VCaP (cell line): Measurements from ENCODE around the gene MYO1E.

ENCODE experiments used
- H3K27ac ChIP-seq: fragments of 450-650 bp; 2 replicates; pipeline ENCODE4 v1.5.1; 2017
- CTCF ChIP-seq: fragments of 450-650 bp; conservative IDR thresholded peaks from 2 replicates; pipeline ENCODE4 v1.5.1; 2017; ENCODE audit warnings: mild to moderate bottlenecking, moderate library complexity

Gene MYO1E

GRCh38 chr15:59210186-59210585 lies 162.5 kb downstream of the MYO1E start:
- TF ChIP-seq CTCF = no peak
- no peak overlapping the region for H3K27ac ChIP-seq

- H3K27ac ChIP-seq = no peak overlapping the region
- no peak for TF ChIP-seq CTCF
Observed at GRCh38 chr15:59208613-59209249, 163.9 kb downstream of the MYO1E start.

GRCh38 chr15:59206623-59207183 lies 166.0 kb downstream of the MYO1E start, which contains the start of gene LDHAL6B:
Gene LDHAL6B (plus strand): TSS chr15:59206843. CDS start chr15:59206941, 98 bp downstream.
- no peak within 1 kb of the TSS for H3K27ac ChIP-seq
- TF ChIP-seq CTCF = no peak

GRCh38 chr15:59205839-59206622 lies 166.6 kb downstream of the MYO1E start:
- TF ChIP-seq CTCF = no peak
- no peak overlapping the region for H3K27ac ChIP-seq

GRCh38 chr15:59203657-59204056 lies 169.0 kb downstream of the MYO1E start:
- TF ChIP-seq CTCF = no peak
- no peak overlapping the region for H3K27ac ChIP-seq

- TF ChIP-seq CTCF = no peak
Observed at GRCh38 chr15:59203008-59203407, 169.7 kb downstream of the MYO1E start.

GRCh38 chr15:59200560-59200959 lies 172.1 kb downstream of the MYO1E start:
- H3K27ac ChIP-seq = no peak overlapping the region
- TF ChIP-seq CTCF = no peak

More at GRCh38 chr15:59203008-59203407, 169.7 kb downstream of the MYO1E start:
- H3K27ac ChIP-seq = no peak overlapping the region
